SU-DHL-6 (cell line): Measurements from ENCODE around the gene ZNF202.

ENCODE experiments used
- H2AFZ ChIP-seq: fragments of 200-600 bp; sonication (generic); 2 replicates; pipeline ENCODE4 v1.6.1; 2014; ENCODE audit warnings: low read depth, mild to moderate bottlenecking, moderate library complexity, mixed read lengths, antibody characterized with exemption, low read length; ENCODE audit not compliant: severe bottlenecking
- H3F3A ChIP-seq: fragments of 200-600 bp; shearing (Covaris generic); 2 replicates; pipeline ENCODE4 v1.6.0; 2016; ENCODE audit warnings: antibody characterized with exemption, mild to moderate bottlenecking; ENCODE audit not compliant: insufficient read depth
- H3K27ac ChIP-seq: fragments of 200-600 bp; sonication (generic); 2 replicates; pipeline ENCODE4 v1.5.1; 2016; ENCODE audit warnings: low read depth, mild to moderate bottlenecking, low read length, moderate library complexity, mixed read lengths
- H3K27me3 ChIP-seq: fragments of 200-600 bp; sonication (generic), shearing (Covaris generic); 2 replicates; pipeline ENCODE4 v1.6.0; 2014; ENCODE audit warnings: mild to moderate bottlenecking, low read length
- H3K36me3 ChIP-seq: fragments of 200-600 bp; sonication (generic); 2 replicates; pipeline ENCODE4 v1.6.1; 2014; ENCODE audit warnings: mild to moderate bottlenecking, low read length, mixed read lengths
- H3K4me2 ChIP-seq: fragments of 300-600, 200-600 bp; shearing (Covaris generic), sonication (generic); 2 replicates; pipeline ENCODE4 v1.6.0; 2014; ENCODE audit warnings: low read length, low read depth, mild to moderate bottlenecking; ENCODE audit not compliant: poor library complexity, severe bottlenecking
- H3K4me3 ChIP-seq: fragments of 200-600 bp; sonication (generic); 2 replicates; pipeline ENCODE4 v1.5.1; 2014; ENCODE audit warnings: antibody characterized with exemption, low read length, mild to moderate bottlenecking, mixed read lengths; ENCODE audit not compliant: insufficient read depth, poor library complexity, severe bottlenecking
- H3K79me2 ChIP-seq: fragments of 200-600 bp; sonication (generic); 2 replicates; pipeline ENCODE4 v1.6.1; 2014; ENCODE audit warnings: mild to moderate bottlenecking, low read length, moderate library complexity; ENCODE audit not compliant: insufficient read depth
- H3K9ac ChIP-seq: fragments of 200-600 bp; sonication (generic); 2 replicates; pipeline ENCODE4 v1.7.0; 2014; ENCODE audit warnings: mild to moderate bottlenecking, low read length
- H3K9me2 ChIP-seq: fragments of 200-600 bp; sonication (generic); replicated peaks from 2 replicates; pipeline ENCODE4 v1.6.1; 2014; ENCODE audit warnings: low read length; ENCODE audit not compliant: insufficient read depth
- H3K9me3 ChIP-seq: fragments of 200-600 bp; sonication (generic); 2 replicates; pipeline ENCODE4 v1.6.1; 2014; ENCODE audit warnings: low read length, mixed read lengths; ENCODE audit not compliant: insufficient read depth
- H4K20me1 ChIP-seq: fragments of 200-600 bp; sonication (generic); 2 replicates; pipeline ENCODE4 v1.6.1; 2014; ENCODE audit warnings: low read depth, mild to moderate bottlenecking, antibody characterized with exemption, low read length, moderate library complexity, mixed read lengths
- CTCF ChIP-seq: fragments of 200-600 bp; sonication (generic); IDR thresholded peaks from one replicate; pipeline ENCODE4 v1.5.1; 2017; ENCODE audit warnings: antibody characterized with exemption, mild to moderate bottlenecking, low read length, moderate library complexity; ENCODE audit not compliant: insufficient read depth, poor library complexity, severe bottlenecking
- EZH2phosphoT487 ChIP-seq: fragments of 200-600 bp; sonication (generic), shearing (Covaris generic); conservative IDR thresholded peaks from 2 replicates; pipeline ENCODE4 v1.6.1; 2018; ENCODE audit warnings: mild to moderate bottlenecking, antibody characterized with exemption, low read length, moderate library complexity, mixed read lengths

The ZNF202 gene

GRCh38 chr11:123738374-123738773 is 3.1 kb downstream of the ZNF202 start:
- Histone ChIP-seq H3K27me3 (no peaks in the 10 kb centered on the region), H3K79me2 (peaks cover 73% of the 10 kb centered on the region), H3K9me3 (no peaks in the 10 kb centered on the region), H3K27ac (no peak overlapping the region), H4K20me1 (no peaks in the 10 kb centered on the region), H3K9ac (no peak overlapping the region), H3K36me3 (peaks cover 24% of the 10 kb centered on the region), H3K9me2 (no peaks in the 10 kb centered on the region), H2AFZ (no peak overlapping the region), H3F3A (no peaks in the 10 kb centered on the region), H3K4me2 (no peak overlapping the region), H3K4me3 (no peak overlapping the region)
- no peak for TF ChIP-seq CTCF
- TF ChIP-seq EZH2phosphoT487: no peak

GRCh38 chr11:123736769-123737168 is 4.7 kb downstream of the ZNF202 start:
- H3F3A ChIP-seq: no peaks in the 10 kb centered on the region
- H3K79me2 ChIP-seq: peaks cover 76% of the 10 kb centered on the region
- no peak overlapping the region for H3K4me3 ChIP-seq
- no peak for TF ChIP-seq CTCF
- TF ChIP-seq EZH2phosphoT487: no peak
- H3K9me2 ChIP-seq: no peaks in the 10 kb centered on the region
- no peak overlapping the region for H3K9ac ChIP-seq
- no peak overlapping the region for H2AFZ ChIP-seq
- H3K27me3 ChIP-seq: no peaks in the 10 kb centered on the region
- H3K4me2 ChIP-seq: no peak overlapping the region
- no peaks in the 10 kb centered on the region for H3K9me3 ChIP-seq
- H4K20me1 ChIP-seq: no peaks in the 10 kb centered on the region
- peaks cover 24% of the 10 kb centered on the region for H3K36me3 ChIP-seq
- no peak overlapping the region for H3K27ac ChIP-seq

- no peak overlapping the region for H2AFZ ChIP-seq
- H3K9me3 ChIP-seq: no peaks in the 10 kb centered on the region
- no peaks in the 10 kb centered on the region for H3K27me3 ChIP-seq
- peaks cover 10% of the 10 kb centered on the region for H3K79me2 ChIP-seq
- H3K9ac ChIP-seq: no peak overlapping the region
- no peak for TF ChIP-seq CTCF
- no peak for TF ChIP-seq EZH2phosphoT487
- no peak overlapping the region for H3K27ac ChIP-seq
- no peaks in the 10 kb centered on the region for H4K20me1 ChIP-seq
- peaks cover 16% of the 10 kb centered on the region for H3K36me3 ChIP-seq
- no peak overlapping the region for H3K4me2 ChIP-seq
- H3K9me2 ChIP-seq: no peaks in the 10 kb centered on the region
- H3F3A ChIP-seq: no peaks in the 10 kb centered on the region
- no peak overlapping the region for H3K4me3 ChIP-seq
These were observed 11.9 kb downstream of the ZNF202 start for GRCh38 chr11:123729602-123730001.
